Naive thymus-derived CD4-positive, alpha-beta T cell (primary cell): ENCODE measurements around the gene HSPA9. TPM values are rescaled to one million over a fixed set of nuclear protein-coding genes. Genes with fewer than 3 reads are reported as not detected.

Experiments used
- ATAC-seq: fragments of 150-1000 bp; cut with Tn5 transposase; 2 replicates; pipeline ENCODE4 v1.10.0; 2021; ENCODE audit warnings: mild to moderate bottlenecking, moderate library complexity
- CTCF ChIA-PET: fragments of 350-600 bp; sonication (Branson Sonifier 250); formaldehyde crosslinking; loops from one replicate; lab custom pipeline; 2021; ENCODE audit warnings: antibody characterized with exemption; lab: Charles Lee
- POLR2A ChIA-PET: fragments of 350-600 bp; sonication (Branson Sonifier 250); formaldehyde crosslinking; loops from one replicate; lab custom pipeline; 2021; ENCODE audit warnings: antibody characterized with exemption, inconsistent platforms; lab: Charles Lee
- DNase-seq, 9 donors: peaks; one replicate each; pipeline versions ENCODE4 v3.0.0 to v3.0.0-alpha.2; 2020 to 2022; ENCODE audit warnings: mixed read lengths in 1 of 9
- H3K27ac ChIP-seq: one replicate; pipeline ENCODE4 v1.7.0; 2013; ENCODE audit warnings: mild to moderate bottlenecking, low read depth, low read length, moderate library complexity
- H3K27me3 ChIP-seq, 2 donors: one replicate each; pipeline ENCODE4 v1.7.0; 2013; ENCODE audit warnings: low read length in 2 of 2, mild to moderate bottlenecking in 2 of 2, moderate library complexity in 2 of 2; ENCODE audit not compliant: control insufficient read depth in 2 of 2, insufficient read depth in 2 of 2
- H3K36me3 ChIP-seq, 3 experiments: 1 replicate in 2 of 3; 2 replicates in 1 of 3; pipeline ENCODE4 v1.7.0; 2013; ENCODE audit warnings: low read length in 3 of 3, mild to moderate bottlenecking in 3 of 3, moderate library complexity in 1 of 3; ENCODE audit not compliant: insufficient read depth in 3 of 3, control insufficient read depth in 2 of 3
- H3K4me1 ChIP-seq, 2 donors: one replicate each; pipeline ENCODE4 v1.7.0; 2013; ENCODE audit warnings: low read length in 2 of 2, mild to moderate bottlenecking in 2 of 2, moderate library complexity in 1 of 2; ENCODE audit not compliant: control insufficient read depth in 2 of 2, insufficient read depth in 2 of 2
- H3K4me3 ChIP-seq: 2 replicates; pipeline ENCODE4 v1.7.0; 2013; ENCODE audit warnings: mild to moderate bottlenecking, low read length
- H3K9me3 ChIP-seq, 3 experiments: 1 replicate in 2 of 3; 2 replicates in 1 of 3; pipeline ENCODE4 v1.7.0; 2013; ENCODE audit warnings: low read length in 3 of 3; ENCODE audit not compliant: control insufficient read depth in 2 of 3
- H3K27ac Mint-ChIP-seq, 9 donors: one replicate each; pipeline ENCODE4 v1.8.0; 2020 to 2022; ENCODE audit warnings: mixed read lengths in 9 of 9, mild to moderate bottlenecking in 8 of 9, moderate library complexity in 5 of 9, inconsistent platforms in 2 of 9
- H3K27me3 Mint-ChIP-seq, 5 donors: one replicate each; pipeline ENCODE4 v1.8.0; 2021 to 2022; ENCODE audit warnings: mixed read lengths in 5 of 5, mild to moderate bottlenecking in 1 of 5
- H3K36me3 Mint-ChIP-seq, 5 donors: one replicate each; pipeline ENCODE4 v1.8.0; 2020 to 2022; ENCODE audit warnings: mixed read lengths in 5 of 5, mild to moderate bottlenecking in 3 of 5, inconsistent platforms in 1 of 5
- H3K4me1 Mint-ChIP-seq, 7 donors: one replicate each; pipeline ENCODE4 v1.8.0; 2020 to 2022; ENCODE audit warnings: mixed read lengths in 7 of 7, mild to moderate bottlenecking in 3 of 7, inconsistent platforms in 1 of 7
- H3K4me3 Mint-ChIP-seq, 10 donors: one replicate each; pipeline ENCODE4 v1.8.0; 2020 to 2022; ENCODE audit warnings: mild to moderate bottlenecking in 10 of 10, mixed read lengths in 10 of 10, moderate library complexity in 6 of 10, inconsistent platforms in 2 of 10
- H3K9me3 Mint-ChIP-seq, 11 donors: one replicate each; pipeline ENCODE4 v1.8.0; 2020 to 2022; ENCODE audit warnings: mixed read lengths in 11 of 11, mild to moderate bottlenecking in 4 of 11, inconsistent platforms in 1 of 11, moderate library complexity in 1 of 11
- intact Hi-C, 2 donors: fragments of 100-400 bp; cut with micrococcal nuclease; formaldehyde crosslinking; loops; one replicate each; pipeline ENCODE4 v1.15.1; 2023
- polyA plus RNA-seq, 2 donors: library from polyadenylated mRNA; unstranded; fragments of 300-500 nt; fragmentation: Illumina TruSeq; gene quantifications; one replicate each; pipeline ENCODE4 v1.2.3, GENCODE V29; 2021
- total RNA-seq, 6 experiments: library from RNA in 5 of 6; stranded (reverse) in 5 of 6; gene quantifications; 1 replicate in 5 of 6; 2 replicates in 1 of 6; pipeline ENCODE4 v1.2.3 and lab custom pipeline; 2021 to 2026

The HSPA9 gene
- total and polyA plus RNA-seq, 7 experiments from 2014 or later, result 143 to 274 (median 171) TPM

DNA sequence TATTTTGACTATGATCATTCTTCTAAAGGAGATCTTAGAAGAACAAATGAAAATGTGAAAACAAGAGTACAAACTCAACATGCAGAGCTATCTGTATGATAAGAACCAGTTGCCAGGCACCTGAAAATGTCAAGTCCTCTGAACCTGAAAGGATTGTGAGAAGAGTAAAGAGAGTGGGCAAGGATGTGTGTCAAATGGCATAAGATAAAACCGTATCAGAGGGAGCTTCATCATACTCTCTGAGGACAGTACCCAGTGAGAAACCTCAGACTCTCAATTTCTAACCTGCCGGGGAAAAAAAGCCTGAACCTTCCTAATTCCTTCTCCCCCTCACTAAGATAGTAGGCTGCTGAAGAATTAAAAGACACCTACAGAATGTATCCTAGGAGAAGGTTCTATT is 39.0 kb downstream of the HSPA9 start:
- H3K9me3 Mint-ChIP-seq, result no peaks in the 10 kb centered on the region
- peak overlapping the region in 3 of 10 donors; percentile 4 to 27 (median 13) for H3K4me3 Mint-ChIP-seq
- H3K9me3 ChIP-seq, result no peaks in the 10 kb centered on the region
- intact Hi-C loops, result no loop called here
- ChIA-PET POLR2A (interaction anchor here (0.8 kb wide), 1 partner anchor 343 kb away, joined by 3 read pairs; no protein-coding TSS in a partner anchor), CTCF (no interaction called here)
- peak overlapping the region in 6 of 9 donors; percentile 32 to 70 (median 38) for H3K27ac Mint-ChIP-seq
- H3K27me3 Mint-ChIP-seq, result no peaks in the 10 kb centered on the region
- ATAC-seq, result peak; percentile 3
- H3K36me3 Mint-ChIP-seq, result peaks cover 3 to 10% (median 4%) of the 10 kb centered on the region in 5 donors
- no peaks in the 10 kb centered on the region for H3K27me3 ChIP-seq
- peaks cover 0 to 16% (median 0%) of the 10 kb centered on the region in 3 experiments for H3K36me3 ChIP-seq
- H3K4me3 ChIP-seq, result no peak overlapping the region
- peaks cover 32 to 79% (median 73%) of the 10 kb centered on the region in 7 donors for H3K4me1 Mint-ChIP-seq
- H3K4me1 ChIP-seq, result peaks cover 11 to 25% of the 10 kb centered on the region in 2 donors
- H3K27ac ChIP-seq, result no peak overlapping the region
- no peak for DNase-seq

DNA sequence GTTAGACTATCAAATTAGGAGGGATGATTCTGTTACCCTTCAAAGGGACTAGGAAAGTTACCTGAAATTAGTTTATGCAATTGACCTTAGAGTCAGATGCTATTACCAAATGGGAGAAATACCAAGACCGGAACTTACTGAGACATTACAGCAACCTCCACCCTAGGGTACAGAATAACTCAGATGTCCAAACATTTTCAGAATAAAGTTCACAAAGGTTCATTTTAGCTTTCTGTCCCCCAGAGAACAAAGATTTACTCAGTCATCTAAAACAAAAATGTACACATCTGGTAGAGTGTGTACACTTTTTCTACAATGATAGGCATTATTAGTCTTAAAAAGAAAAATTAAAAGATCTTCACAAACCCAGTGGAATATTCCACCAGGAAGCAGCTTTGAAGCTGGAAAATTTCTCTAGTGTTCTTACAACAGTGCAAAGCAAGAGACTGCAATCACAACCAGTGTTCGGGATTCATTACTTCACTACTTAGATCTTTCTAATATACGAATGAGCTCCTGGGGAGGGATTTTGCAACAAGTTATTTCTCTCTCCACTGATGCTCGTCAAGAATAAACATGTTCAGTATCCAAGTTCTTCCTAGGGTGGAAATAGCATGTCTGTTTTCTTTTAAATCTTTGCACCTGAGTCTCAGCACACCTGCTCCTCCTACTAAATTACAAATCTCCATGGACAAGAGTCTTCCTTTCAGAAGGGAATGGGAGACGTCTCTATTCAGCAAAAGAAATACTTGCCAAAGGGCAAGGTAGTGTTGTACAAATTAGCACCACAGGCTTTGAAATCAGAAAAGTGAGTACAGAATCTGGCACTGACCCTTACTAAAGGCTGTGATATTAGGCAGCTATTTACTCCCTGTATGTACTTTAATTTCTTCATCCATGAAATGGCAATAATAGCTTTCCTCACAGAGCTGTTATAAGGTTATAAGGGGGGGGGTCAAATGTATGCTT is 40.9 kb downstream of the HSPA9 start:
- Histone ChIP-seq H3K4me3 (no peak overlapping the region), H3K9me3 (no peaks in the 10 kb centered on the region), H3K27ac (no peak overlapping the region), H3K4me1 (peaks cover 4 to 14% of the 10 kb centered on the region in 2 donors), H3K36me3 (peaks cover 0 to 15% (median 3%) of the 10 kb centered on the region in 3 experiments), H3K27me3 (no peaks in the 10 kb centered on the region)
- intact Hi-C loops, result no loop called here
- Mint-ChIP-seq H3K36me3 (peaks cover 3 to 12% (median 4%) of the 10 kb centered on the region in 5 donors), H3K27ac (peak overlapping the region in 1 of 9 donors; percentile 46), H3K27me3 (no peaks in the 10 kb centered on the region), H3K9me3 (no peaks in the 10 kb centered on the region), H3K4me3 (no peak overlapping the region), H3K4me1 (peaks cover 35 to 75% (median 68%) of the 10 kb centered on the region in 7 donors)
- CTCF ChIA-PET, result no interaction called here
- DNase-seq (no peak), ATAC-seq (no peak)
- POLR2A ChIA-PET, result no interaction called here

DNA sequence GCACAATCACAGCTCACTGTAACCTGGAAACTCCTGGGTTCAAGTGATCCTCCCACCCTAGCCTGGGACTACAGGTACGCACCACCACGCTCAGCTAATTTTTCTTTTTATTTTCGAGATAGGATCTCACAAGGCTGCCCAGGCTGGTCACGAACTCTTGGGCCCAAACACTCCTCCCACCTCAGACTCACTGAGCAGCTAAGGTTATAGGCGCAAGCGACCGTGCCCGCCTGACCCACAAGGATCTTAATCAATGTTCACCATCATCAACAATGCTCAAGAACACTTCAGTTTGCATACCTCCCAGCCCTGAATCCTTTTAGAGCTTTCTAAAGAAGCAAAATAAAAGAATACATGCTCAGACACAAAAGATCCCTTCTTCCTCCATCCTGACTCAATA is 45.4 kb downstream of the HSPA9 start:
- Histone ChIP-seq H3K4me3 (no peak overlapping the region), H3K27ac (no peak overlapping the region), H3K36me3 (peaks cover 0 to 18% (median 4%) of the 10 kb centered on the region in 3 experiments), H3K27me3 (no peaks in the 10 kb centered on the region), H3K9me3 (no peaks in the 10 kb centered on the region), H3K4me1 (no peaks in the 10 kb centered on the region)
- Mint-ChIP-seq H3K4me3 (no peak overlapping the region), H3K27ac (peak overlapping the region in 2 of 9 donors; percentile 9 to 22), H3K27me3 (no peaks in the 10 kb centered on the region), H3K9me3 (no peaks in the 10 kb centered on the region), H3K4me1 (peaks cover 27 to 64% (median 55%) of the 10 kb centered on the region in 7 donors), H3K36me3 (peaks cover 0 to 18% (median 3%) of the 10 kb centered on the region in 5 donors)
- ATAC-seq (no peak), DNase-seq (no peak)
- CTCF ChIA-PET, result no interaction called here
- intact Hi-C loops, result no loop called here
- POLR2A ChIA-PET, result interaction anchor here (0.7 to 1.5 kb wide), 2 partner anchors 13 to 27 kb away, joined by 4 to 5 read pairs; partner anchors contain the start of gene ETF1

DNA sequence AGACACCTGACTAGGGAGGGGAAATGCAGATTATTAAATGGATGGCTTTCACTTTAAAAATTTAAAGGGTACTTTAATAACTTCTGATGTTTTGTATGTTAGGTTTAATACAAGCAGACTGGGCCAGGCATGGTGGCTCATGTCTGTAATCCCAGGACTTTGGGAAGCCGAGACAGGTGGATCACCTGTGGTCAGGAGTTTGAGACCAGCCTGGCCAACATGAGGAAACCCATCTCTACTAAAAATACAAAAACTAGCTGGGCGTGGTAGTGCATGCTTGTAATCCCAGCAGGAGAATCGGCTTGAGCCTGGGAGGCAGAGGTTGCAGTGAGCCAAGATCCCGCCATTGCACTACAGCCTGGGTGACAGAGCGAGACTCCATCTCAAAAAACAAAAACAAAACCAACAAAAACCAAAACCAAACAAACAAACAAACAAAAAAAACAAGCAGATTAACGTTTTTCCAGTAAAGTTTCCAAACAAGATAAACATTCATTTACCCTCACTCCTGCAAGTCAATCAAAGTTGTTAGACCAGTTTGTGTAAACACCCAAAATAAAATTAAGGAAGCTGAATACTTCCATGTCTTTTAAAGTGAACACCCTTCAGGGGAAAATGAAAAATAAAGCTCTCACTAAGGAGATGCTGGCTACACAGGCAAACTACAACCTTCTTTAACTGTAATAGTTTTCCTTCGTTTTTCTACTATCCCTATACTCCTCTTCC is 46.3 kb downstream of the HSPA9 start:
- Histone ChIP-seq H3K27me3 (no peaks in the 10 kb centered on the region), H3K4me1 (no peaks in the 10 kb centered on the region), H3K9me3 (no peaks in the 10 kb centered on the region), H3K36me3 (peaks cover 0 to 18% (median 4%) of the 10 kb centered on the region in 3 experiments), H3K27ac (no peak overlapping the region), H3K4me3 (no peak overlapping the region)
- Mint-ChIP-seq H3K9me3 (no peaks in the 10 kb centered on the region), H3K36me3 (peaks cover 0 to 11% (median 3%) of the 10 kb centered on the region in 5 donors), H3K27me3 (no peaks in the 10 kb centered on the region), H3K4me3 (peak overlapping the region in 1 of 10 donors; percentile 23), H3K4me1 (peaks cover 21 to 56% (median 48%) of the 10 kb centered on the region in 7 donors), H3K27ac (peak overlapping the region in 1 of 9 donors; percentile 16)
- intact Hi-C loops, result no loop called here
- CTCF ChIA-PET, result no interaction called here
- ATAC-seq, result no peak
- POLR2A ChIA-PET, result interaction anchor here (1.5 kb wide), 1 partner anchor 14 kb away, joined by 5 read pairs; the partner anchor contains the start of gene ETF1
- DNase-seq, result no peak

DNA sequence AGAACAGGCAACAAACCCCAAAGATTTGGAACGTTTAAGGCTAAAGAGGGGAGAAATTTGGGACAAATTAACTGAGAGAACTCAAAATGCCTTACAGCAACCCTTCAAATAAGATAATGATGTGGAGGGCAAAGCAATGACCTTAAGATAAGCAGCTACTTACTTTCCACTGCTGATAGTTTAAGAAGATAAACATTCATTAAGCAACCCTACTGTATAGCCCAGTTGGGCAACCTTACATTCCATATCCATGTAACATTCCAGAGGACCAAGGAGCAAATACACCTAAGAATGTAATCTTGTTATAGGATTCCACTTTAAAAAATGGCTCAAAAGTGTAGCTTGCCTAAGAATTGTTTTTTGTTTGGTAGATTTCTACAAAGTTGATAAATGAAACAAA is 47.0 kb downstream of the HSPA9 start:
- Histone ChIP-seq H3K27ac (no peak overlapping the region), H3K4me3 (no peak overlapping the region), H3K36me3 (peaks cover 0 to 13% (median 4%) of the 10 kb centered on the region in 3 experiments), H3K27me3 (no peaks in the 10 kb centered on the region), H3K4me1 (no peaks in the 10 kb centered on the region), H3K9me3 (no peaks in the 10 kb centered on the region)
- CTCF ChIA-PET, result no interaction called here
- Mint-ChIP-seq H3K36me3 (peaks cover 1 to 9% (median 3%) of the 10 kb centered on the region in 5 donors), H3K27ac (no peak overlapping the region), H3K27me3 (no peaks in the 10 kb centered on the region), H3K9me3 (no peaks in the 10 kb centered on the region), H3K4me3 (no peak overlapping the region), H3K4me1 (peaks cover 24 to 55% (median 46%) of the 10 kb centered on the region in 7 donors)
- ATAC-seq, result no peak
- DNase-seq, result no peak
- POLR2A ChIA-PET, result no interaction called here
- intact Hi-C loops, result no loop called here

DNA sequence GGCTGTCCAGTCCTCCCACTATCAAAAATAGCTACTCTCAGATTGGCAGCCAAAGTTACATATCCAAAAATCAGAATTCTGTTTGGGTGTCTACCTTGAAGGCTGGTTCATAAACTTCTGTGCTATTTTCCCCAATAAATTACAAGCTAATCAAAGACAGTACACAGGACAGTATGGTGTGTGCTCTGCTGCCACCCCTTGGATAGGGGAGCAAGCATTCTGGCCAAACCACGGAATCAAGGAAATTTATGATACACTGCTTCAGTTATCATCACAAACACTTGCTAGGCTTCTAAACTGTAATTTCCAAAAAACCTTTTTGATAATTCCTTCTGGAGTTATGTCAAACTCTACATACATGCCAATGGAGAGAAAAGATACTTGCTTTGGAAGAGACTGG is 48.0 kb downstream of the HSPA9 start:
- Mint-ChIP-seq H3K4me3 (peak overlapping the region in 1 of 10 donors; percentile 17), H3K27ac (peak overlapping the region in 2 of 9 donors; percentile 20 to 21), H3K36me3 (peaks cover 1 to 9% (median 3%) of the 10 kb centered on the region in 5 donors), H3K27me3 (no peaks in the 10 kb centered on the region), H3K9me3 (no peaks in the 10 kb centered on the region), H3K4me1 (peaks cover 29 to 53% (median 45%) of the 10 kb centered on the region in 7 donors)
- Histone ChIP-seq H3K27ac (no peak overlapping the region), H3K4me3 (no peak overlapping the region), H3K4me1 (no peaks in the 10 kb centered on the region), H3K36me3 (peaks cover 0 to 13% (median 4%) of the 10 kb centered on the region in 3 experiments), H3K27me3 (no peaks in the 10 kb centered on the region), H3K9me3 (no peaks in the 10 kb centered on the region)
- intact Hi-C loops, result no loop called here
- POLR2A ChIA-PET, result interaction anchor here (0.6 kb wide), 1 partner anchor 1629 kb away, joined by 3 read pairs; no protein-coding TSS in a partner anchor
- ATAC-seq, result no peak
- CTCF ChIA-PET, result no interaction called here
- DNase-seq, result no peak
